Measurements from ENCODE around the gene TTC7B.

GRCh38 chr14:90661866-90662265 is 154.4 kb downstream of the TTC7B start:
- TF ChIP-seq POLR2AphosphoS5 (IDR thresholded peaks at IDR 0.05) (no peak), CTCF (IDR thresholded peaks at IDR 0.05) (no peak), POLR2A (IDR thresholded peaks at IDR 0.05) (no peak), EP300 (IDR thresholded peaks at IDR 0.05) (no peak)
